Measurements from ENCODE around the gene DCLRE1A. TPM values are rescaled to one million over a fixed set of nuclear protein-coding genes. Genes with fewer than 3 reads are reported as not detected.
A peak's percentile ranks its signal among the peaks of the same experiment; 100 is the strongest.

Gene DCLRE1A
- total and polyA plus RNA-seq, 9 of the 15 experiments (the other 6 are each of a cell fraction or from before 2014, with no cell fraction given) = 8.5 to 25.5 (median 15.5) TPM

DNA sequence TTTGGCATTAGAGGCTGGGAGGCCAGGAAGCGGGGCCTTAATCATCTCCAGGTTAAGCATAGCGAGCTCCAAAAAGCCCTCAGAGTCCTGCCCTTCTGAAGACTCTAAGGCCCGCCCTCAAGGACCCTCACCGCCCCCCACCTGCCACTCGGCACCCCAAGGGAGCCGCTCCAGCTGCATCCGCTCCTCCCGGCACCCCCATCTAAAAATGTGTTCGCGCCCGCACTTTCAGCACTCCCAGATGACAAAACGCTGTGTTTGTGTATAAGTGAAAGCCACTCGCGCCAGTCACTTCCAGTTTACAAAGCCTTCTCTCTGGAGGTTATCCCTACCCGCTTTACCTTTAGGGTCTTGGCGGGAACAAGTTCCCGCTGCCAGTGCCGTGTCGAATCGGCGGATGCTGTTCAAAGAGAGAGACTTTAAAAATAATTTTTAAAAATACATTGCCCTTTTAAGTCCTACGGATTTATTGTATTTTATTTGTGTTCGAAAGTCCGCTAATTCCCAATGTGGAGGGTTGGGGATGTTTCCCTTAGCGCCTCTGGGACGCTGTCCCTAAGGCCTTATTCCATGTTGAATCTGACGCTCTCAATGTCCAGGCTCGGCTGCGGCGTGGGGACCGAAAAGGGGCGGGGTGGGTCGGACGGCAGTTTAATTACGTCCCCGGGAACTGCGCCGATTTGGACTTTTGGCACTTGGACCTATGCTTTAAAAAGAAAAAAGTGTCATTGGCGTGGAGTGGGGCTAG is at the start of gene DCLRE1A, which contains the start of gene NHLRC2 (continued):
- no peak; the same call in 1 of the 2 replicates for TF ChIP-seq TEAD4 (IDR thresholded peaks at IDR 0.05; ENCODE audit: low read length)
- no peak for TF ChIP-seq TEAD4 (CRISPR knock-in tag; IDR thresholded peaks at IDR 0.05; ENCODE audit: borderline replicate concordance)
- no peak for TF ChIP-seq BDP1 (IDR thresholded peaks at IDR 0.05; ENCODE audit: insufficient read depth, insufficient read length)
- no peak for TF ChIP-seq HDAC8 (tag; IDR thresholded peaks at IDR 0.05)
- TF ChIP-seq, protein P1, sequence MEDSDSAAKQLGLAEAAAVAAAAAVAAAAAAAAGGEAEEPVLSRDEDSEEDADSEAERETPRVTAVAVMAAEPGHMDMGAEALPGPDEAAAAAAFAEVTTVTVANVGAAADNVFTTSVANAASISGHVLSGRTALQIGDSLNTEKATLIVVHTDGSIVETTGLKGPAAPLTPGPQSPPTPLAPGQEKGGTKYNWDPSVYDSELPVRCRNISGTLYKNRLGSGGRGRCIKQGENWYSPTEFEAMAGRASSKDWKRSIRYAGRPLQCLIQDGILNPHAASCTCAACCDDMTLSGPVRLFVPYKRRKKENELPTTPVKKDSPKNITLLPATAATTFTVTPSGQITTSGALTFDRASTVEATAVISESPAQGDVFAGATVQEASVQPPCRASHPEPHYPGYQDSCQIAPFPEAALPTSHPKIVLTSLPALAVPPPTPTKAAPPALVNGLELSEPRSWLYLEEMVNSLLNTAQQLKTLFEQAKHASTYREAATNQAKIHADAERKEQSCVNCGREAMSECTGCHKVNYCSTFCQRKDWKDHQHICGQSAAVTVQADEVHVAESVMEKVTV (CRISPR knock-in tag; IDR thresholded peaks at IDR 0.05) = no peak
- no peak for TF ChIP-seq YBX1 (IDR thresholded peaks at IDR 0.05)
- no peak for TF ChIP-seq ESRRA (IDR thresholded peaks at IDR 0.05; ENCODE audit: borderline replicate concordance, low read depth)
- TF ChIP-seq ELF2 (CRISPR knock-in tag; IDR thresholded peaks at IDR 0.05) = no peak
- no peak for TF ChIP-seq SMAD1 (IDR thresholded peaks at IDR 0.05; ENCODE audit: low read depth, low read length, partially characterized antibody)
- no peak for TF ChIP-seq ZNF24 (IDR thresholded peaks at IDR 0.05)
- TF ChIP-seq, protein P2, sequence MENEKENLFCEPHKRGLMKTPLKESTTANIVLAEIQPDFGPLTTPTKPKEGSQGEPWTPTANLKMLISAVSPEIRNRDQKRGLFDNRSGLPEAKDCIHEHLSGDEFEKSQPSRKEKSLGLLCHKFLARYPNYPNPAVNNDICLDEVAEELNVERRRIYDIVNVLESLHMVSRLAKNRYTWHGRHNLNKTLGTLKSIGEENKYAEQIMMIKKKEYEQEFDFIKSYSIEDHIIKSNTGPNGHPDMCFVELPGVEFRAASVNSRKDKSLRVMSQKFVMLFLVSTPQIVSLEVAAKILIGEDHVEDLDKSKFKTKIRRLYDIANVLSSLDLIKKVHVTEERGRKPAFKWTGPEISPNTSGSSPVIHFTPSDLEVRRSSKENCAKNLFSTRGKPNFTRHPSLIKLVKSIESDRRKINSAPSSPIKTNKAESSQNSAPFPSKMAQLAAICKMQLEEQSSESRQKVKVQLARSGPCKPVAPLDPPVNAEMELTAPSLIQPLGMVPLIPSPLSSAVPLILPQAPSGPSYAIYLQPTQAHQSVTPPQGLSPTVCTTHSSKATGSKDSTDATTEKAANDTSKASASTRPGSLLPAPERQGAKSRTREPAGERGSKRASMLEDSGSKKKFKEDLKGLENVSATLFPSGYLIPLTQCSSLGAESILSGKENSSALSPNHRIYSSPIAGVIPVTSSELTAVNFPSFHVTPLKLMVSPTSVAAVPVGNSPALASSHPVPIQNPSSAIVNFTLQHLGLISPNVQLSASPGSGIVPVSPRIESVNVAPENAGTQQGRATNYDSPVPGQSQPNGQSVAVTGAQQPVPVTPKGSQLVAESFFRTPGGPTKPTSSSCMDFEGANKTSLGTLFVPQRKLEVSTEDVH (IDR thresholded peaks at IDR 0.05; ENCODE audit: low read depth, partially characterized antibody) = peak; percentile 91
- peak; percentile 18 for TF ChIP-seq HNRNPLL (IDR thresholded peaks at IDR 0.05; ENCODE audit: low read depth, low read length, poor library complexity, severe bottlenecking)
- TF ChIP-seq JUNB (CRISPR knock-in tag; conservative IDR thresholded peaks at IDR 0.05) = no peak
- no peak for TF ChIP-seq ZNF561 (CRISPR knock-in tag; conservative IDR thresholded peaks at IDR 0.05)
- TF ChIP-seq SMC3 (conservative IDR thresholded peaks at IDR 0.05; ENCODE audit: insufficient read depth, low read depth, low read length) = no peak
- no peak for TF ChIP-seq ZNF133 (CRISPR knock-in tag; IDR thresholded peaks at IDR 0.05)
- TF ChIP-seq, protein P3, sequence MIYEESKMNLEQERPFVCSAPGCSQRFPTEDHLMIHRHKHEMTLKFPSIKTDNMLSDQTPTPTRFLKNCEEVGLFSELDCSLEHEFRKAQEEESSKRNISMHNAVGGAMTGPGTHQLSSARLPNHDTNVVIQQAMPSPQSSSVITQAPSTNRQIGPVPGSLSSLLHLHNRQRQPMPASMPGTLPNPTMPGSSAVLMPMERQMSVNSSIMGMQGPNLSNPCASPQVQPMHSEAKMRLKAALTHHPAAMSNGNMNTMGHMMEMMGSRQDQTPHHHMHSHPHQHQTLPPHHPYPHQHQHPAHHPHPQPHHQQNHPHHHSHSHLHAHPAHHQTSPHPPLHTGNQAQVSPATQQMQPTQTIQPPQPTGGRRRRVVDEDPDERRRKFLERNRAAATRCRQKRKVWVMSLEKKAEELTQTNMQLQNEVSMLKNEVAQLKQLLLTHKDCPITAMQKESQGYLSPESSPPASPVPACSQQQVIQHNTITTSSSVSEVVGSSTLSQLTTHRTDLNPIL (CRISPR knock-in tag; IDR thresholded peaks at IDR 0.05) = no peak
- TF ChIP-seq DNMT1 (IDR thresholded peaks at IDR 0.05) = no peak
- TF ChIP-seq, protein P4, sequence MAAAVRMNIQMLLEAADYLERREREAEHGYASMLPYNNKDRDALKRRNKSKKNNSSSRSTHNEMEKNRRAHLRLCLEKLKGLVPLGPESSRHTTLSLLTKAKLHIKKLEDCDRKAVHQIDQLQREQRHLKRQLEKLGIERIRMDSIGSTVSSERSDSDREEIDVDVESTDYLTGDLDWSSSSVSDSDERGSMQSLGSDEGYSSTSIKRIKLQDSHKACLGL (CRISPR knock-in tag; IDR thresholded peaks at IDR 0.05; ENCODE audit: borderline replicate concordance, poor library complexity, severe bottlenecking) = no peak
- no peak for TF ChIP-seq TCF7 (IDR thresholded peaks at IDR 0.05; ENCODE audit: borderline replicate concordance)
- no peak for TF ChIP-seq ZNF316 (IDR thresholded peaks at IDR 0.05)
- TF ChIP-seq MAFG (tag; conservative IDR thresholded peaks at IDR 0.05) = no peak
